Esophagus (tissue), 2 donors: ENCODE data around the gene THBS4. TPM values are rescaled to one million over a fixed set of nuclear protein-coding genes. Genes with fewer than 3 reads are reported as not detected.
"Not testable (repeated sequence)": the region's sequence is repeated elsewhere in the genome, so short reads cannot be mapped to it uniquely, and the experiment has no call there.

Source experiments
- H3K27ac ChIP-seq, 2 donors: one replicate each; pipeline ENCODE4 v1.5.1; 2013; ENCODE audit warnings: low read depth in 2 of 2, mild to moderate bottlenecking in 2 of 2, inconsistent platforms in 1 of 2, low read length in 1 of 2, moderate library complexity in 1 of 2
- H3K27me3 ChIP-seq, 2 donors: one replicate each; pipeline ENCODE4 v1.6.1; 2013; ENCODE audit warnings: low read length in 2 of 2, control low read depth in 1 of 2, mild to moderate bottlenecking in 1 of 2; ENCODE audit not compliant: insufficient read depth in 2 of 2, control insufficient read depth in 1 of 2
- H3K36me3 ChIP-seq, 2 donors: one replicate each; pipeline ENCODE4 v1.6.1; 2013; ENCODE audit warnings: low read length in 1 of 2; ENCODE audit not compliant: control insufficient read depth in 2 of 2, insufficient read depth in 2 of 2
- H3K4me1 ChIP-seq, 2 donors: one replicate each; pipeline ENCODE4 v1.6.1; 2013; ENCODE audit warnings: low read length in 1 of 2; ENCODE audit not compliant: control insufficient read depth in 2 of 2, insufficient read depth in 2 of 2
- H3K4me3 ChIP-seq, 2 donors: one replicate each; pipeline ENCODE4 v1.5.1; 2013; ENCODE audit warnings: low read length in 2 of 2, mild to moderate bottlenecking in 2 of 2, low read depth in 1 of 2, moderate library complexity in 1 of 2
- H3K9me3 ChIP-seq, 2 donors: one replicate each; pipeline ENCODE4 v1.6.1; 2013; ENCODE audit warnings: mild to moderate bottlenecking in 2 of 2, low read depth in 1 of 2, low read length in 1 of 2, moderate library complexity in 1 of 2; ENCODE audit not compliant: control insufficient read depth in 2 of 2, insufficient read depth in 1 of 2
- WGBS, 2 donors: extraction: QIAGEN DNeasy Blood & Tissue Kit; methylation state at CpG; one replicate each; pipeline ENCODE4 v1.1.7; 2013; 5-methylcytosine and 5-hydroxymethylcytosine counted together
- polyA plus RNA-seq, 2 donors: library from polyadenylated mRNA; stranded (reverse); fragments of 200-250 nt; gene quantifications; one replicate each; pipeline ENCODE4 v1.2.3, GENCODE V29; 2013
- donor health status: healthy with polysubstance abuse.
- donor health status: Bipolar disorder and iron deficiency.

The THBS4 gene
- polyA plus RNA-seq, 2 donors, result 0.71 to 1.0 TPM

DNA sequence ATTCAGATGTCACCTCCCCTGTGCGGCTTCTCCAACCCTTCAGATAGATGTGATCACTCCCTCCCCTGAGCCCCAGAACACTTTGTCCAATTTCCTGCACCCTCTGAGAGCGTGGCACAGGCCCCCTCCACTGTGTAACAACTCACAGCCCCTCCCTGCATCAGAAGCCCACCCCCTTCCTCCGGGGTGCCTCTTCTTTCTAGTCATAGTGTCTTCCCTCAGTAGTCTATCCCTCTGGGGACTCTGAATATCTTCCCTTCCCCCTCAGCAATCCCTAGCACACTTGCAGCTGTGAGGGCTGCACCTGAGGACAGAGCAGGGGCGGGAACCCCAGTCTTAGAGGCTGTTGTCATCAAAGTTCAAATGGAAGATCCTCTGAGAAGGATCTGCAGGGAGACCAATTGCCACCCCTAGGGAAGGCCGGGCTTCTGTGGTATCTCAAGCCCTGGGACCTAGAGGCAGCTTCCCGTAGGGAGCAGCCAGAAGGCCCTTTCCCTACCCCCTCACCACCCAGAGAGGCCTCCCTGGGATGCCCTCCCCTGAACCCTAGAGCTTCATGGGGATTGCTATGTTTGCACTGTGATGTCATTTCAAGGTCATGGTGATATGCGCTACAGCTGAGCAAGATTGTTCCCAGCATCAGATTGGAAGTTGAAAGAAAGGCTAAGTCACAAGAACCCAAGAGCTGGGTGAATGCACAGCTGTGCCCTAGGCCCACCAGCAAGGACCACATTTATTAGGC, 70.7 kb downstream of the THBS4 start:
- H3K27ac ChIP-seq, result no peak overlapping the region
- H3K36me3 ChIP-seq, result no peaks in the 10 kb centered on the region
- no peaks in the 10 kb centered on the region for H3K27me3 ChIP-seq
- 75 to 87% methylated on average over 7 of the region's 7 CpGs for WGBS, 2 donors
- H3K4me1 ChIP-seq, result peaks cover 0 to 2% of the 10 kb centered on the region in 2 donors
- H3K9me3 ChIP-seq, result no peaks in the 10 kb centered on the region
- no peak overlapping the region for H3K4me3 ChIP-seq

- Histone ChIP-seq H3K4me1 (peaks cover 0 to 2% of the 10 kb centered on the region in 2 donors), H3K27ac (no peak overlapping the region), H3K27me3 (no peaks in the 10 kb centered on the region), H3K4me3 (no peak overlapping the region), H3K9me3 (no peaks in the 10 kb centered on the region), H3K36me3 (no peaks in the 10 kb centered on the region)
- WGBS, 2 donors, result 73 to 76% methylated on average over 5 of the region's 5 CpGs
Observed at GRCh38 chr5:80106916-80107315, 71.8 kb downstream of the THBS4 start.

- 46 to 52% methylated on average over 9 of the region's 9 CpGs for WGBS, 2 donors
- Histone ChIP-seq H3K4me3 (no peak overlapping the region), H3K4me1 (peaks cover 1 to 2% of the 10 kb centered on the region in 2 donors), H3K36me3 (no peaks in the 10 kb centered on the region), H3K27me3 (no peaks in the 10 kb centered on the region), H3K27ac (no peak overlapping the region), H3K9me3 (no peaks in the 10 kb centered on the region)
Observed at GRCh38 chr5:80109646-80110478, 74.7 kb downstream of the THBS4 start.

- WGBS, 2 donors, result 53 to 57% methylated on average over 5 of the region's 5 CpGs
- H3K27me3 ChIP-seq, H3K9me3 ChIP-seq, H3K36me3 ChIP-seq, H3K4me1 ChIP-seq, H3K27ac ChIP-seq, H3K4me3 ChIP-seq: not testable (repeated sequence)
Observed at GRCh38 chr5:80111376-80111990, 76.3 kb downstream of the THBS4 start.

DNA sequence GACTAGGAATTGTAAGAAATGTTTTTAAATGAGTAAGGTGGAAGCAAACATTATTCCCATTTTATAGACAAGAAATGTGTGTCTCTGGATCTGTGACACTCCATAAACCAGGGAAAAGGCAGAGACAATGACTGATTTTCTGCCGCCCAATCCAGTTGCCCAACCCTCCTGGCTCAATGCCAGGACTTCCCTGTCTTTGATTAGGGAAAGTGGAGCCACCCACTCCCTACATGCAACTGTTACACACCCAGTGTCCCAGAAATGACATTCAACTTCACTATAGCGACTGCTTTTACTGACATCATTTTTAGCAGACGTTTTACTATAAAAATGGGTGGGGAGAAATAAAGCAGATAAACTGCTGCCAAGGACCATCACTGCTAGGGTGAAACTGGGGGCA, 79.7 kb downstream of the THBS4 start:
- no peak overlapping the region for H3K27ac ChIP-seq
- no peak overlapping the region for H3K4me3 ChIP-seq
- WGBS, 2 donors, result 61 to 69% methylated on average over 3 of the region's 3 CpGs
- H3K4me1 ChIP-seq, result peaks cover 0 to 2% of the 10 kb centered on the region in 2 donors
- H3K9me3 ChIP-seq, result no peaks in the 10 kb centered on the region
- no peaks in the 10 kb centered on the region for H3K27me3 ChIP-seq
- no peaks in the 10 kb centered on the region for H3K36me3 ChIP-seq

DNA sequence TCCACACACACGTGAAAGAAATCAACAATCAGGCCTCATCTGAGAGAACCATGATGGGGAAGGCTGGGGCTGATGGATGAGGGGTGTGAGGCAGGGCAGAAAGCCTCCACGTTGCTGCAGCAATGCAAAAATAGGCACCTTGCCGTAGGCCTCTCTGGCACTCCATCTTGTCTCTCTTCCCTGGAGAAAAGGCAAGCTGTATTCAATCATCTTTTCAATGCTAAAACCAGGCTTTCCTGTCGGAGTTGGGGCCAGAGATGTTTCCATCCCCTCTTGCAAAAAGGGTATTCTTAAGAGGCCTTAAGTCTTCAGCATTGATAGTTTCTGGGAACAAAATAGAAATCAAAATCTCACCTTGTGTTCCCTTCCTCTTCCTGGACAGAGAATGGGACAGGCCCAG, 80.9 kb downstream of the THBS4 start:
- 75 to 79% methylated on average over 4 of the region's 4 CpGs for WGBS, 2 donors
- Histone ChIP-seq H3K36me3 (no peaks in the 10 kb centered on the region), H3K4me1 (peaks cover 0 to 2% of the 10 kb centered on the region in 2 donors), H3K9me3 (no peaks in the 10 kb centered on the region), H3K27me3 (no peaks in the 10 kb centered on the region), H3K4me3 (no peak overlapping the region), H3K27ac (no peak overlapping the region)

- WGBS, 2 donors, result 82 to 84% methylated on average over 4 of the region's 4 CpGs
Observed at GRCh38 chr5:80116465-80116864, 81.3 kb downstream of the THBS4 start.

GRCh38 chr5:80117446-80117845, 82.3 kb downstream of the THBS4 start:
- no peak overlapping the region for H3K4me3 ChIP-seq
- no peak overlapping the region for H3K27ac ChIP-seq
- H3K27me3 ChIP-seq, result no peaks in the 10 kb centered on the region
- no peaks in the 10 kb centered on the region for H3K9me3 ChIP-seq
- peaks cover 0 to 2% of the 10 kb centered on the region in 2 donors for H3K4me1 ChIP-seq
- no peaks in the 10 kb centered on the region for H3K36me3 ChIP-seq

More at GRCh38 chr5:80116465-80116864, 81.3 kb downstream of the THBS4 start:
- peaks cover 0 to 2% of the 10 kb centered on the region in 2 donors for H3K4me1 ChIP-seq
- no peaks in the 10 kb centered on the region for H3K27me3 ChIP-seq
- no peaks in the 10 kb centered on the region for H3K36me3 ChIP-seq
- no peak overlapping the region for H3K4me3 ChIP-seq
- H3K9me3 ChIP-seq, result no peaks in the 10 kb centered on the region
- H3K27ac ChIP-seq, result no peak overlapping the region

- Histone ChIP-seq H3K27me3 (no peaks in the 10 kb centered on the region), H3K27ac (no peak overlapping the region), H3K9me3 (no peaks in the 10 kb centered on the region), H3K4me3 (no peak overlapping the region), H3K36me3 (no peaks in the 10 kb centered on the region), H3K4me1 (peaks cover 0 to 2% of the 10 kb centered on the region in 2 donors)
- WGBS, 2 donors, result 90% methylated on average over 2 of the region's 2 CpGs
Observed at GRCh38 chr5:80119372-80119771, 84.2 kb downstream of the THBS4 start.
